Left ventricle myocardium inferior (tissue), 1 donor: ENCODE data around the gene HM13. TPM values are rescaled to one million over a fixed set of nuclear protein-coding genes. Genes with fewer than 3 reads are reported as not detected.

Source experiments
- DNase-seq: peaks from one replicate; pipeline ENCODE4 v3.0.0-alpha.2; 2020
- H3K27ac ChIP-seq: fragments of 200-600 bp; replicated peaks from 2 replicates; pipeline ENCODE4 v1.8.0; 2021
- H3K27me3 ChIP-seq: fragments of 200-600 bp; 2 replicates; pipeline ENCODE4 v1.8.0; 2021; ENCODE audit warnings: low read depth
- H3K36me3 ChIP-seq: fragments of 200-600 bp; 2 replicates; pipeline ENCODE4 v1.8.0; 2021
- H3K4me1 ChIP-seq: fragments of 200-600 bp; 2 replicates; pipeline ENCODE4 v1.8.0; 2021
- H3K4me3 ChIP-seq: fragments of 200-600 bp; 2 replicates; pipeline ENCODE4 v1.8.0; 2021; ENCODE audit warnings: mild to moderate bottlenecking, moderate library complexity
- H3K9me3 ChIP-seq: fragments of 200-600 bp; replicated peaks from 2 replicates; pipeline ENCODE4 v1.8.0; 2021
- CTCF ChIP-seq: fragments of 200-600 bp; IDR thresholded peaks from 2 replicates; pipeline ENCODE4 v1.8.0; 2021; ENCODE audit warnings: antibody characterized with exemption, mild to moderate bottlenecking, borderline replicate concordance
- intact Hi-C: fragments of 100-400 bp; cut with micrococcal nuclease; formaldehyde crosslinking; loops from one replicate; pipeline ENCODE4 v1.11.0; 2022
- total RNA-seq: library from RNA; stranded (reverse); fragmentation: NEBNext Ultra II Directional; extraction: Animal tissue kit (Norgen Biotek cat#: 25700); gene quantifications from one replicate; pipeline ENCODE4 v1.2.1, GENCODE V29; 2021
- donor health status: DM: no; HTN: yes; CAD: no; lungs with severe emphysema.

Gene HM13
- total RNA-seq, 1 donor from 2014 or later, result 39.0 TPM

DNA sequence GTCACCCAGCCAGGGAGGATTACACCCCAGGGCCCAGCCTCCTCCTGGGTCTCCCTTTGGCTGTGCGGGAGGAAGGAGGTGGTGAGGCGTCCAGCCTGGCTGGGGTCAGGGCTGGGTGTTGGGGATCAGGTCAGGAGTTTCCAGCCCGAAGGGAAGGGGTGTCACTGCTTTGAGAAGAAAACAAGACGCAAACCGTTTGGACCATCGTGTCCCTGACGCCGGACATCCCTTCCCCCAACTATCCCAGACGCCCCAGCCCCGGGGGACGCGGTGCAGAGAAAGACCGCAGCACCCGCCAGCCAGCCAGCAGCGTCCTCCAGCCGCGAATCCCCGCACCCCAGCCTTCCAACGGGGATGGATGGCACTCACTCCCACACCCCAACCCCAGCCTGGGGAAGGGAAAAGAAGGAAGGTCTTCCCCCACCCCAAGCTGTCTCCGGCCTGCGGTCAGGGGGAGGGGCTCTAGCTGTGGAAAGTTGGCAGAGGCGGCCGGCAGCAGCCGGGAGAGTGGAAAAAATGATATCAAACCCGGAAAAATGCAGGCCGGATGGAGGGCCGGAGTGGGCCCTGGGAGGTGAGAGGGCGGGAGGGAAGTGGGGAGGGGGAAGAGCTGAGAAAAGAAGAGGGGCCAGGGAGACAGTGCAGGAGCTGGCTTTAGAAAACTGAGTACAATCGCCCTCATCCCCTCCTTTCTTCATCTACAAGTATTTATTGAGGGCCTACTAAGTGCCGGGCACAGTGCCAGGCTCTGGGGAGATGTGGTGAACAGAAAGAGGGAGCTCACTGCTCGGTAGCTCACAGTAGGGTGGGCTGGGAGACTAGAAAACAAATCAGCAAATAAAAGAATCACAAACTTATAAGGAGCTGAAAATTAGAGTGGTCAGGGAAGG, 28.5 kb upstream of the HM13 start:
- DNase-seq, result peak; percentile 76
- peak overlapping the region; percentile 58 for H3K4me3 ChIP-seq
- H3K27ac ChIP-seq, result peak overlapping the region; percentile 88
- intact Hi-C loops, result no loop called here
- H3K27me3 ChIP-seq, result peaks cover 41% of the 10 kb centered on the region
- H3K4me1 ChIP-seq, result peaks cover 24% of the 10 kb centered on the region
- H3K36me3 ChIP-seq, result no peaks in the 10 kb centered on the region
- H3K9me3 ChIP-seq, result no peaks in the 10 kb centered on the region
- TF ChIP-seq CTCF, result no peak

DNA sequence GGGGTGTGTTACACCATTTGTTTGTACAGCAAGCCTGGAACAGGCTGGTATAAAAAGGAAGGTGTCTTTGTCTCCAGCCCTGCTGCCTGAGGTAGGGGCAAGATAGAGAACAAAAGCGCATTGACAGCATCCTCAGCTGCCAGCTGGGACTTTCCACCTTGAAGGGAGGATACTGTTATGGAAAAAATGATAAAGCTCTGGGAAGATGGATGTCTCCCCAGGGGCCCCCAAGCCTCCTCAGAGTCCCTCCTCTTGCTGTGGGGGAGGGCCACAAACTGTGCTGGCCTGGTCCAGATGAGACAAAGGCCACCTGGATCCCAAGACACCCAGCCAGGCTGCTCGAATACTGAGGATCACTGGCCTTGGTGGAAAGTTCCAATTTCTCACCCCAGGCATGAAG, 26.1 kb upstream of the HM13 start:
- DNase-seq, result no peak
- no peaks in the 10 kb centered on the region for H3K9me3 ChIP-seq
- peak overlapping the region; percentile 13 for H3K27ac ChIP-seq
- intact Hi-C loops, result no loop called here
- peaks cover 24% of the 10 kb centered on the region for H3K4me1 ChIP-seq
- H3K27me3 ChIP-seq, result peaks cover 29% of the 10 kb centered on the region
- no peaks in the 10 kb centered on the region for H3K36me3 ChIP-seq
- H3K4me3 ChIP-seq, result no peak overlapping the region
- no peak for TF ChIP-seq CTCF

DNA sequence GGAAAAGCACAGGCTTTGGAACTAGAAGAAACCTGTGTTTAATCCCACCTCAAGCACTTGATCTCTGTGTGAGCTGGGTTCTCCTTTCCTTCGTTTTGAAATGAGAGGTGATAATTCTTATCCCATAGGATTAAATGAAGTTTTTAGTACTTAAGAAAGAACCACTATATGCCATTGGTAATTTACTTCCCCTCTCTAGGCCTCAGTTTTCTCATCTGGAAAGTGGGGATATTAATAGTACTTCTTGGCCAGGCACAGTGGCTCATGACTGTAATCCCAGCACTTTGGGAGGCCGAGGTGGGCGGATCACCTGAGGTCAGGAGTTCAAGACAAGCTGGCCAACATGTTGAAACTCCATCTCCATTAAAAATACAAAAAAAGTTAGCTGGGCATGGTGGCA, 25.1 kb upstream of the HM13 start:
- Histone ChIP-seq H3K27ac (peak overlapping the region; percentile 13), H3K4me3 (no peak overlapping the region), H3K9me3 (no peaks in the 10 kb centered on the region), H3K27me3 (peaks cover 27% of the 10 kb centered on the region), H3K36me3 (no peaks in the 10 kb centered on the region), H3K4me1 (peaks cover 24% of the 10 kb centered on the region)
- no peak for TF ChIP-seq CTCF
- DNase-seq, result no peak
- intact Hi-C loops, result no loop called here

GRCh38 chr20:31490752-31491151, 23.5 kb upstream of the HM13 start:
- TF ChIP-seq CTCF, result no peak
- no peak overlapping the region for H3K4me3 ChIP-seq
- H3K36me3 ChIP-seq, result no peaks in the 10 kb centered on the region
- intact Hi-C loops, result no loop called here
- peaks cover 24% of the 10 kb centered on the region for H3K27me3 ChIP-seq
- no peak for DNase-seq
- no peaks in the 10 kb centered on the region for H3K9me3 ChIP-seq
- H3K27ac ChIP-seq, result no peak overlapping the region
- H3K4me1 ChIP-seq, result peaks cover 17% of the 10 kb centered on the region

GRCh38 chr20:31494131-31494530, 20.1 kb upstream of the HM13 start:
- Histone ChIP-seq H3K4me1 (peaks cover 25% of the 10 kb centered on the region), H3K9me3 (no peaks in the 10 kb centered on the region), H3K36me3 (no peaks in the 10 kb centered on the region), H3K4me3 (no peak overlapping the region), H3K27me3 (peaks cover 43% of the 10 kb centered on the region), H3K27ac (no peak overlapping the region)
- intact Hi-C loops, result no loop called here
- peak; percentile 35 for TF ChIP-seq CTCF
- DNase-seq, result no peak
